ENCODE results near the gene ZNF641.

Gene ZNF641

GRCh38 chr12:48388460-48388859 lies 37.7 kb upstream of the ZNF641 start:
- Histone ChIP-seq H2BK12ac (ENCODE audit: low read length) (no peak overlapping the region), H3K79me1 (ENCODE audit: low read depth, low read length) (no peaks in the 10 kb centered on the region), H3K27me3 (ENCODE audit: control insufficient read depth in 3 of 3, insufficient read depth in 3 of 3, low read depth in 1 of 3, low read length in 3 of 3) (peaks cover 0 to 12% (median 0%) of the 10 kb centered on the region in 3 experiments), H3K9ac (ENCODE audit: low read depth, low read length, poor library complexity) (no peak overlapping the region), H3K9me3 (replicated peaks in 1 of 2; ENCODE audit: control insufficient read depth in 2 of 2, insufficient read depth in 1 of 2, low read depth in 1 of 2, low read length in 2 of 2) (no peaks in the 10 kb centered on the region), H3K4me2 (ENCODE audit: insufficient read depth, low read length, poor library complexity, severe bottlenecking) (no peak overlapping the region), H3K4me3 (ENCODE audit: low read length in 2 of 2) (no peak overlapping the region), H3K23ac (ENCODE audit: low read depth, low read length, poor library complexity) (no peak overlapping the region), H3K4ac (ENCODE audit: low read length) (no peak overlapping the region), H4K8ac (ENCODE audit: low read depth, low read length) (no peak overlapping the region), H3K14ac (ENCODE audit: low read length) (no peak overlapping the region), H4K91ac (ENCODE audit: low read depth, low read length, poor library complexity) (no peak overlapping the region), H3K4me1 (ENCODE audit: control insufficient read depth in 2 of 2, insufficient read depth in 1 of 2, low read depth in 1 of 2, low read length in 2 of 2) (no peaks in the 10 kb centered on the region), H2AFZ (ENCODE audit: low read length) (no peak overlapping the region), H2AK5ac (ENCODE audit: low read depth, low read length) (no peak overlapping the region), H3K27ac (replicated peaks; ENCODE audit: low read length) (no peak overlapping the region), H3K18ac (ENCODE audit: low read length) (no peak overlapping the region), H2BK5ac (ENCODE audit: low read length) (no peak overlapping the region), H2BK15ac (ENCODE audit: low read length) (no peak overlapping the region), H2BK120ac (ENCODE audit: low read depth, low read length) (no peak overlapping the region), H3K36me3 (replicated peaks in 1 of 2; ENCODE audit: control insufficient read depth in 2 of 2, insufficient read depth in 2 of 2, low read length in 2 of 2) (no peaks in the 10 kb centered on the region)
- WGBS, 2 donors (ENCODE audit: extremely low coverage in 2 of 2, insufficient read length in 2 of 2, insufficient replicate concordance in 1 of 2): no CpG with 5 or more reads among the region's 1 CpG
- DNase-seq (ENCODE audit: low spot score): no peak

GRCh38 chr12:48380596-48380995 lies 29.9 kb upstream of the ZNF641 start:
- no peak overlapping the region for H3K23ac ChIP-seq (ENCODE audit: low read depth, low read length, poor library complexity)

GRCh38 chr12:48379794-48380193 lies 29.1 kb upstream of the ZNF641 start:
- H3K4me1 ChIP-seq (ENCODE audit: control insufficient read depth in 2 of 2, insufficient read depth in 1 of 2, low read depth in 1 of 2, low read length in 2 of 2): no peaks in the 10 kb centered on the region
- no peak overlapping the region for H2BK12ac ChIP-seq (ENCODE audit: low read length)
- H2BK15ac ChIP-seq (ENCODE audit: low read length): no peak overlapping the region
- peaks cover 0 to 15% (median 0%) of the 10 kb centered on the region in 3 experiments for H3K27me3 ChIP-seq (ENCODE audit: control insufficient read depth in 3 of 3, insufficient read depth in 3 of 3, low read depth in 1 of 3, low read length in 3 of 3)
- no peak for DNase-seq (ENCODE audit: low spot score)
- no peak overlapping the region for H4K8ac ChIP-seq (ENCODE audit: low read depth, low read length)
- H3K18ac ChIP-seq (ENCODE audit: low read length): no peak overlapping the region
- H2BK5ac ChIP-seq (ENCODE audit: low read length): no peak overlapping the region
- H3K4me3 ChIP-seq (ENCODE audit: low read length in 2 of 2): no peak overlapping the region
- H2AK5ac ChIP-seq (ENCODE audit: low read depth, low read length): no peak overlapping the region
- WGBS, 2 donors (ENCODE audit: extremely low coverage in 2 of 2, insufficient read length in 2 of 2, insufficient replicate concordance in 1 of 2): no CpG with 5 or more reads among the region's 4 CpGs
- H3K79me1 ChIP-seq (ENCODE audit: low read depth, low read length): no peaks in the 10 kb centered on the region
- no peaks in the 10 kb centered on the region for H3K36me3 ChIP-seq (replicated peaks in 1 of 2; ENCODE audit: control insufficient read depth in 2 of 2, insufficient read depth in 2 of 2, low read length in 2 of 2)
- H3K14ac ChIP-seq (ENCODE audit: low read length): no peak overlapping the region
- H2BK120ac ChIP-seq (ENCODE audit: low read depth, low read length): no peak overlapping the region
- H3K9me3 ChIP-seq (replicated peaks in 1 of 2; ENCODE audit: control insufficient read depth in 2 of 2, insufficient read depth in 1 of 2, low read depth in 1 of 2, low read length in 2 of 2): no peaks in the 10 kb centered on the region
- H3K27ac ChIP-seq (replicated peaks; ENCODE audit: low read length): no peak overlapping the region
- no peak overlapping the region for H3K4ac ChIP-seq (ENCODE audit: low read length)
- no peak overlapping the region for H3K23ac ChIP-seq (ENCODE audit: low read depth, low read length, poor library complexity)
- H3K4me2 ChIP-seq (ENCODE audit: insufficient read depth, low read length, poor library complexity, severe bottlenecking): no peak overlapping the region
- H3K9ac ChIP-seq (ENCODE audit: low read depth, low read length, poor library complexity): no peak overlapping the region
- H4K91ac ChIP-seq (ENCODE audit: low read depth, low read length, poor library complexity): no peak overlapping the region
- no peak overlapping the region for H2AFZ ChIP-seq (ENCODE audit: low read length)

More at GRCh38 chr12:48380596-48380995, 29.9 kb upstream of the ZNF641 start:
- no peak overlapping the region for H4K91ac ChIP-seq (ENCODE audit: low read depth, low read length, poor library complexity)
- no peak overlapping the region for H2BK5ac ChIP-seq (ENCODE audit: low read length)
- H2BK120ac ChIP-seq (ENCODE audit: low read depth, low read length): no peak overlapping the region
- no peak overlapping the region for H2AFZ ChIP-seq (ENCODE audit: low read length)
- no peak overlapping the region for H4K8ac ChIP-seq (ENCODE audit: low read depth, low read length)
- no peak overlapping the region for H2BK12ac ChIP-seq (ENCODE audit: low read length)
- peaks cover 0 to 15% (median 0%) of the 10 kb centered on the region in 3 experiments for H3K27me3 ChIP-seq (ENCODE audit: control insufficient read depth in 3 of 3, insufficient read depth in 3 of 3, low read depth in 1 of 3, low read length in 3 of 3)
- H3K4me1 ChIP-seq (ENCODE audit: control insufficient read depth in 2 of 2, insufficient read depth in 1 of 2, low read depth in 1 of 2, low read length in 2 of 2): no peaks in the 10 kb centered on the region
- no peak overlapping the region for H3K4me3 ChIP-seq (ENCODE audit: low read length in 2 of 2)
- no peak overlapping the region for H3K14ac ChIP-seq (ENCODE audit: low read length)
- no peaks in the 10 kb centered on the region for H3K79me1 ChIP-seq (ENCODE audit: low read depth, low read length)
- H3K9ac ChIP-seq (ENCODE audit: low read depth, low read length, poor library complexity): no peak overlapping the region
- no peak overlapping the region for H3K4me2 ChIP-seq (ENCODE audit: insufficient read depth, low read length, poor library complexity, severe bottlenecking)
- H2BK15ac ChIP-seq (ENCODE audit: low read length): no peak overlapping the region
- H3K9me3 ChIP-seq (replicated peaks in 1 of 2; ENCODE audit: control insufficient read depth in 2 of 2, insufficient read depth in 1 of 2, low read depth in 1 of 2, low read length in 2 of 2): no peaks in the 10 kb centered on the region
- no peaks in the 10 kb centered on the region for H3K36me3 ChIP-seq (replicated peaks in 1 of 2; ENCODE audit: control insufficient read depth in 2 of 2, insufficient read depth in 2 of 2, low read length in 2 of 2)
- WGBS, 2 donors (ENCODE audit: extremely low coverage in 2 of 2, insufficient read length in 2 of 2, insufficient replicate concordance in 1 of 2): no CpG with 5 or more reads among the region's 1 CpG
- H3K27ac ChIP-seq (replicated peaks; ENCODE audit: low read length): no peak overlapping the region
- no peak overlapping the region for H2AK5ac ChIP-seq (ENCODE audit: low read depth, low read length)
- no peak overlapping the region for H3K18ac ChIP-seq (ENCODE audit: low read length)
- no peak overlapping the region for H3K4ac ChIP-seq (ENCODE audit: low read length)
- DNase-seq (ENCODE audit: low spot score): no peak

GRCh38 chr12:48377646-48378045 lies 26.9 kb upstream of the ZNF641 start:
- H3K27ac ChIP-seq (replicated peaks; ENCODE audit: low read length): no peak overlapping the region
- no peaks in the 10 kb centered on the region for H3K9me3 ChIP-seq (replicated peaks in 1 of 2; ENCODE audit: control insufficient read depth in 2 of 2, insufficient read depth in 1 of 2, low read depth in 1 of 2, low read length in 2 of 2)
- no peak overlapping the region for H2BK15ac ChIP-seq (ENCODE audit: low read length)
- no peak overlapping the region for H3K4me2 ChIP-seq (ENCODE audit: insufficient read depth, low read length, poor library complexity, severe bottlenecking)
- no peak overlapping the region for H2BK5ac ChIP-seq (ENCODE audit: low read length)
- peaks cover 0 to 15% (median 0%) of the 10 kb centered on the region in 3 experiments for H3K27me3 ChIP-seq (ENCODE audit: control insufficient read depth in 3 of 3, insufficient read depth in 3 of 3, low read depth in 1 of 3, low read length in 3 of 3)
- H2AK5ac ChIP-seq (ENCODE audit: low read depth, low read length): no peak overlapping the region
- no peak overlapping the region for H4K91ac ChIP-seq (ENCODE audit: low read depth, low read length, poor library complexity)
- H3K18ac ChIP-seq (ENCODE audit: low read length): no peak overlapping the region
- no peak overlapping the region for H4K8ac ChIP-seq (ENCODE audit: low read depth, low read length)
- no peaks in the 10 kb centered on the region for H3K4me1 ChIP-seq (ENCODE audit: control insufficient read depth in 2 of 2, insufficient read depth in 1 of 2, low read depth in 1 of 2, low read length in 2 of 2)
- no CpG with 5 or more reads among the region's 2 CpGs for WGBS, 2 donors (ENCODE audit: extremely low coverage in 2 of 2, insufficient read length in 2 of 2, insufficient replicate concordance in 1 of 2)
- H3K4me3 ChIP-seq (ENCODE audit: low read length in 2 of 2): no peak overlapping the region
- H2AFZ ChIP-seq (ENCODE audit: low read length): no peak overlapping the region
- H3K79me1 ChIP-seq (ENCODE audit: low read depth, low read length): no peaks in the 10 kb centered on the region
- no peak overlapping the region for H2BK12ac ChIP-seq (ENCODE audit: low read length)
- no peak overlapping the region for H3K14ac ChIP-seq (ENCODE audit: low read length)
- no peak overlapping the region for H3K23ac ChIP-seq (ENCODE audit: low read depth, low read length, poor library complexity)
- no peak overlapping the region for H2BK120ac ChIP-seq (ENCODE audit: low read depth, low read length)
- no peak for DNase-seq (ENCODE audit: low spot score)
- H3K36me3 ChIP-seq (replicated peaks in 1 of 2; ENCODE audit: control insufficient read depth in 2 of 2, insufficient read depth in 2 of 2, low read length in 2 of 2): no peaks in the 10 kb centered on the region
- H3K9ac ChIP-seq (ENCODE audit: low read depth, low read length, poor library complexity): no peak overlapping the region
- H3K4ac ChIP-seq (ENCODE audit: low read length): no peak overlapping the region
